Measurements from ENCODE around the gene DPP7.
A peak's percentile ranks its signal among the peaks of the same experiment; 100 is the strongest.

DPP7 gene

GRCh38 chr9:137116027-137116507 lies 1.5 kb upstream of the DPP7 start (continued):
- TF ChIP-seq, protein P1, sequence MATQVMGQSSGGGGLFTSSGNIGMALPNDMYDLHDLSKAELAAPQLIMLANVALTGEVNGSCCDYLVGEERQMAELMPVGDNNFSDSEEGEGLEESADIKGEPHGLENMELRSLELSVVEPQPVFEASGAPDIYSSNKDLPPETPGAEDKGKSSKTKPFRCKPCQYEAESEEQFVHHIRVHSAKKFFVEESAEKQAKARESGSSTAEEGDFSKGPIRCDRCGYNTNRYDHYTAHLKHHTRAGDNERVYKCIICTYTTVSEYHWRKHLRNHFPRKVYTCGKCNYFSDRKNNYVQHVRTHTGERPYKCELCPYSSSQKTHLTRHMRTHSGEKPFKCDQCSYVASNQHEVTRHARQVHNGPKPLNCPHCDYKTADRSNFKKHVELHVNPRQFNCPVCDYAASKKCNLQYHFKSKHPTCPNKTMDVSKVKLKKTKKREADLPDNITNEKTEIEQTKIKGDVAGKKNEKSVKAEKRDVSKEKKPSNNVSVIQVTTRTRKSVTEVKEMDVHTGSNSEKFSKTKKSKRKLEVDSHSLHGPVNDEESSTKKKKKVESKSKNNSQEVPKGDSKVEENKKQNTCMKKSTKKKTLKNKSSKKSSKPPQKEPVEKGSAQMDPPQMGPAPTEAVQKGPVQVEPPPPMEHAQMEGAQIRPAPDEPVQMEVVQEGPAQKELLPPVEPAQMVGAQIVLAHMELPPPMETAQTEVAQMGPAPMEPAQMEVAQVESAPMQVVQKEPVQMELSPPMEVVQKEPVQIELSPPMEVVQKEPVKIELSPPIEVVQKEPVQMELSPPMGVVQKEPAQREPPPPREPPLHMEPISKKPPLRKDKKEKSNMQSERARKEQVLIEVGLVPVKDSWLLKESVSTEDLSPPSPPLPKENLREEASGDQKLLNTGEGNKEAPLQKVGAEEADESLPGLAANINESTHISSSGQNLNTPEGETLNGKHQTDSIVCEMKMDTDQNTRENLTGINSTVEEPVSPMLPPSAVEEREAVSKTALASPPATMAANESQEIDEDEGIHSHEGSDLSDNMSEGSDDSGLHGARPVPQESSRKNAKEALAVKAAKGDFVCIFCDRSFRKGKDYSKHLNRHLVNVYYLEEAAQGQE (tag by site-specific recombination; IDR thresholded peaks at IDR 0.05) = no peak
- no peak for TF ChIP-seq HOXD13 (CRISPR knock-in tag; IDR thresholded peaks at IDR 0.05; ENCODE audit: borderline replicate concordance)
- TF ChIP-seq, protein P2, sequence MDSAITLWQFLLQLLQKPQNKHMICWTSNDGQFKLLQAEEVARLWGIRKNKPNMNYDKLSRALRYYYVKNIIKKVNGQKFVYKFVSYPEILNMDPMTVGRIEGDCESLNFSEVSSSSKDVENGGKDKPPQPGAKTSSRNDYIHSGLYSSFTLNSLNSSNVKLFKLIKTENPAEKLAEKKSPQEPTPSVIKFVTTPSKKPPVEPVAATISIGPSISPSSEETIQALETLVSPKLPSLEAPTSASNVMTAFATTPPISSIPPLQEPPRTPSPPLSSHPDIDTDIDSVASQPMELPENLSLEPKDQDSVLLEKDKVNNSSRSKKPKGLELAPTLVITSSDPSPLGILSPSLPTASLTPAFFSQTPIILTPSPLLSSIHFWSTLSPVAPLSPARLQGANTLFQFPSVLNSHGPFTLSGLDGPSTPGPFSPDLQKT (IDR thresholded peaks at IDR 0.05; ENCODE audit: borderline replicate concordance, low read depth, low read length) = no peak
- no peak for TF ChIP-seq ZNF10 (tag by site-specific recombination; IDR thresholded peaks at IDR 0.05)
- no peak for TF ChIP-seq GLIS2 (tag by site-specific recombination; IDR thresholded peaks at IDR 0.05)
- no peak for TF ChIP-seq KLF17 (tag by site-specific recombination; IDR thresholded peaks at IDR 0.05)
- TF ChIP-seq ZNF571 (tag by site-specific recombination; IDR thresholded peaks at IDR 0.05) = no peak
- no peak for TF ChIP-seq INSM2 (tag by site-specific recombination; IDR thresholded peaks at IDR 0.05)
- TF ChIP-seq, protein P3, sequence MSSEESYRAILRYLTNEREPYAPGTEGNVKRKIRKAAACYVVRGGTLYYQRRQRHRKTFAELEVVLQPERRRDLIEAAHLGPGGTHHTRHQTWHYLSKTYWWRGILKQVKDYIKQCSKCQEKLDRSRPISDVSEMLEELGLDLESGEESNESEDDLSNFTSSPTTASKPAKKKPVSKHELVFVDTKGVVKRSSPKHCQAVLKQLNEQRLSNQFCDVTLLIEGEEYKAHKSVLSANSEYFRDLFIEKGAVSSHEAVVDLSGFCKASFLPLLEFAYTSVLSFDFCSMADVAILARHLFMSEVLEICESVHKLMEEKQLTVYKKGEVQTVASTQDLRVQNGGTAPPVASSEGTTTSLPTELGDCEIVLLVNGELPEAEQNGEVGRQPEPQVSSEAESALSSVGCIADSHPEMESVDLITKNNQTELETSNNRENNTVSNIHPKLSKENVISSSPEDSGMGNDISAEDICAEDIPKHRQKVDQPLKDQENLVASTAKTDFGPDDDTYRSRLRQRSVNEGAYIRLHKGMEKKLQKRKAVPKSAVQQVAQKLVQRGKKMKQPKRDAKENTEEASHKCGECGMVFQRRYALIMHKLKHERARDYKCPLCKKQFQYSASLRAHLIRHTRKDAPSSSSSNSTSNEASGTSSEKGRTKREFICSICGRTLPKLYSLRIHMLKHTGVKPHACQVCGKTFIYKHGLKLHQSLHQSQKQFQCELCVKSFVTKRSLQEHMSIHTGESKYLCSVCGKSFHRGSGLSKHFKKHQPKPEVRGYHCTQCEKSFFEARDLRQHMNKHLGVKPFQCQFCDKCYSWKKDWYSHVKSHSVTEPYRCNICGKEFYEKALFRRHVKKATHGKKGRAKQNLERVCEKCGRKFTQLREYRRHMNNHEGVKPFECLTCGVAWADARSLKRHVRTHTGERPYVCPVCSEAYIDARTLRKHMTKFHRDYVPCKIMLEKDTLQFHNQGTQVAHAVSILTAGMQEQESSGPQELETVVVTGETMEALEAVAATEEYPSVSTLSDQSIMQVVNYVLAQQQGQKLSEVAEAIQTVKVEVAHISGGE (tag by site-specific recombination; conservative IDR thresholded peaks at IDR 0.05; ENCODE audit: low read depth) = no peak
- TF ChIP-seq ZNF433 (tag by site-specific recombination; IDR thresholded peaks at IDR 0.05; ENCODE audit: low read depth) = no peak
- TF ChIP-seq ZNF114 (tag by site-specific recombination; IDR thresholded peaks at IDR 0.05) = no peak
- TF ChIP-seq ZNF274 (IDR thresholded peaks at IDR 0.05; ENCODE audit: low read length) = no peak
- no peak for TF ChIP-seq ZNF274 (tag by site-specific recombination; IDR thresholded peaks at IDR 0.05; ENCODE audit: borderline replicate concordance)
- TF ChIP-seq GLI2 (tag by site-specific recombination; IDR thresholded peaks at IDR 0.05; ENCODE audit: borderline replicate concordance, low read depth) = no peak

DNA sequence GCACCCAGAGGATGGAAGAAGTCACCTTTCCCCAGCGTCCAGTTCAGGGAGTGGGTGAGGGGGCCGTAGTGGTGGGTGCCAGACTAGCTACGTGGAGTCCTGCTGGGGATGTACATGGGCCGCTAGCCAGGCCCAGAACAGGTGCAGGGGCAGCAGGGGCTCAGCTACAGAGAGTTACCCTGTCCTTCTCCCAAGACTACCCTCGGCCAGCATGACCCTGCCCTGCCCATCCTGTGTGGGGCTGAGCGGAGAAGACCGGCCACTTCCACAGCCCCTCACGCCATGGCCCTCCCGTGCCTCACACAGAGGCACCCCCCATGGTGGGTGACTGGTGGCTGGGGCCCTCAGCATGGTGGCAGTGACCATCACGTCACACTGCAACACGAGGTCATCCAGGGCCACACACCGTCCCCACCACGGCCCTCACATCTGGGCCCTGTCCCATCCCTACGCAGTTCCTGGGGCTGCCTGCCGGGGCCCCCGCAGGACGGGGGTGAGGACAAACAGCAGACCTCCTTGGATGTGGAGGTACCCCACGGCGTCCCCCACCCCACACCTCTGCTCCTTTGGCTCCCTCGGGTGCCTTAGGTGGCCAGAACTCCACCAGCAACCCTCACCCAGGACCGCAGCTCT lies 977 bp upstream of the DPP7 start:
- Histone ChIP-seq H3K36me3 (ENCODE audit: control insufficient read depth in 2 of 2, insufficient read depth in 1 of 2, low read length in 2 of 2) (no peaks in the 10 kb centered on the region; a peak in 1 of 3 replicates), H3K9me3 (ENCODE audit: control insufficient read depth, insufficient read depth, low read depth, low read length) (no peaks in the 10 kb centered on the region), H3K4me3 (ENCODE audit: low read depth, low read length) (no peak overlapping the region), H3K4me1 (ENCODE audit: control insufficient read depth, insufficient read depth, low read length) (no peaks in the 10 kb centered on the region), H3K27ac (ENCODE audit: extremely low read depth, low read depth, low read length) (no peak overlapping the region)
- ChIA-PET CTCF (interaction anchor here (0.6 to 10.2 kb wide), 5 partner anchors 14 to 121 kb away, joined by 3 to 69 read pairs (median 3); partner anchors contain the start of genes CYSRT1 and RNF224), POLR2A (interaction anchor here (0.7 to 2.0 kb wide), 4 partner anchors 14 to 125 kb away, joined by 3 to 6 read pairs (median 4); partner anchors contain the start of genes MAN1B1 and TUBB4B)
- TF ChIP-seq, protein P4, sequence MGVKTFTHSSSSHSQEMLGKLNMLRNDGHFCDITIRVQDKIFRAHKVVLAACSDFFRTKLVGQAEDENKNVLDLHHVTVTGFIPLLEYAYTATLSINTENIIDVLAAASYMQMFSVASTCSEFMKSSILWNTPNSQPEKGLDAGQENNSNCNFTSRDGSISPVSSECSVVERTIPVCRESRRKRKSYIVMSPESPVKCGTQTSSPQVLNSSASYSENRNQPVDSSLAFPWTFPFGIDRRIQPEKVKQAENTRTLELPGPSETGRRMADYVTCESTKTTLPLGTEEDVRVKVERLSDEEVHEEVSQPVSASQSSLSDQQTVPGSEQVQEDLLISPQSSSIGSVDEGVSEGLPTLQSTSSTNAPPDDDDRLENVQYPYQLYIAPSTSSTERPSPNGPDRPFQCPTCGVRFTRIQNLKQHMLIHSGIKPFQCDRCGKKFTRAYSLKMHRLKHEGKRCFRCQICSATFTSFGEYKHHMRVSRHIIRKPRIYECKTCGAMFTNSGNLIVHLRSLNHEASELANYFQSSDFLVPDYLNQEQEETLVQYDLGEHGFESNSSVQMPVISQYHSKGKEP (tag by site-specific recombination; IDR thresholded peaks at IDR 0.05) = no peak
- peak; percentile 47; the same call in 1 of the 2 replicates for TF ChIP-seq GLIS2 (tag by site-specific recombination; IDR thresholded peaks at IDR 0.05)
